Neural progenitor cell (in vitro differentiated cells): Measurements from ENCODE around the gene MYH7B. TPM values are rescaled to one million over a fixed set of nuclear protein-coding genes. Genes with fewer than 3 reads are reported as not detected.

Source experiments
- DNase-seq: peaks from one replicate; pipeline ENCODE4 v3.0.0-alpha.2; 2016; ENCODE audit warnings: low spot score
- H2AFZ ChIP-seq: fragments of 200-600 bp; sonication (generic); replicated peaks from 2 replicates; pipeline ENCODE4 v1.6.1; 2016; ENCODE audit warnings: antibody characterized with exemption
- H3F3A ChIP-seq: fragments of 200-600 bp; sonication (generic); 2 replicates; pipeline ENCODE4 v1.6.1; 2016; ENCODE audit warnings: antibody characterized with exemption, low read depth
- H3K27ac ChIP-seq: fragments of 200-600 bp; sonication (generic); 2 replicates; pipeline ENCODE4 v1.5.1; 2016; ENCODE audit warnings: mild to moderate bottlenecking
- H3K27me3 ChIP-seq: fragments of 200-600 bp; sonication (generic); 2 replicates; pipeline ENCODE4 v1.6.1; 2016; ENCODE audit warnings: mild to moderate bottlenecking, moderate library complexity
- H3K36me3 ChIP-seq: fragments of 200-600 bp; sonication (generic); 2 replicates; pipeline ENCODE4 v1.5.1; 2016
- H3K4me1 ChIP-seq: fragments of 200-600 bp; sonication (generic); 2 replicates; pipeline ENCODE4 v1.6.1; 2016; ENCODE audit warnings: mixed run types
- H3K4me2 ChIP-seq: fragments of 200-600 bp; sonication (generic); 2 replicates; pipeline ENCODE4 v1.6.1; 2016
- H3K4me3 ChIP-seq: fragments of 200-600 bp; sonication (generic); 2 replicates; pipeline ENCODE4 v1.5.1; 2016
- H3K79me2 ChIP-seq: fragments of 200-600 bp; sonication (generic); 2 replicates; pipeline ENCODE4 v1.6.1; 2016; ENCODE audit warnings: low read depth
- H3K9ac ChIP-seq: fragments of 200-600 bp; sonication (generic); 2 replicates; pipeline ENCODE4 v1.6.1; 2016
- H3K9me3 ChIP-seq: fragments of 200-600 bp; sonication (generic); 2 replicates; pipeline ENCODE4 v1.5.1; 2016; ENCODE audit warnings: low read depth
- H4K20me1 ChIP-seq: fragments of 200-600 bp; sonication (generic); 2 replicates; pipeline ENCODE4 v1.6.1; 2016; ENCODE audit warnings: low read depth
- H3K27ac Mint-ChIP-seq: 3 replicates; pipeline ENCODE4 v1.8.0; 2021; ENCODE audit warnings: mixed read lengths
- H3K27me3 Mint-ChIP-seq: 2 replicates; pipeline ENCODE4 v1.8.0; 2022; ENCODE audit warnings: low read depth, mild to moderate bottlenecking, inconsistent platforms, moderate library complexity, mixed read lengths; ENCODE audit not compliant: insufficient read depth
- H3K36me3 Mint-ChIP-seq: 3 replicates; pipeline ENCODE4 v1.8.0; 2021; ENCODE audit warnings: mixed read lengths
- H3K4me1 Mint-ChIP-seq: 3 replicates; pipeline ENCODE4 v1.8.0; 2021; ENCODE audit warnings: mixed read lengths
- H3K4me3 Mint-ChIP-seq: 3 replicates; pipeline ENCODE4 v1.8.0; 2021; ENCODE audit warnings: mild to moderate bottlenecking, moderate library complexity, mixed read lengths
- H3K9me3 Mint-ChIP-seq: 3 replicates; pipeline ENCODE4 v1.8.0; 2020; ENCODE audit warnings: mixed read lengths
- CTCF ChIP-seq: fragments of 200-600 bp; sonication (generic); IDR thresholded peaks from 2 replicates; pipeline ENCODE4 v1.5.1; 2017; ENCODE audit warnings: antibody characterized with exemption, mild to moderate bottlenecking
- EZH2 ChIP-seq: fragments of 200-600 bp; sonication (generic); IDR thresholded peaks from 2 replicates; pipeline ENCODE4 v1.6.1; 2017; ENCODE audit warnings: antibody characterized with exemption, mild to moderate bottlenecking, moderate library complexity
- EZH2phosphoT487 ChIP-seq: fragments of 200-600 bp; sonication (generic); IDR thresholded peaks from 2 replicates; pipeline ENCODE4 v1.6.1; 2017; ENCODE audit warnings: antibody characterized with exemption
- total RNA-seq: library from RNA; depleted of rRNA; stranded (reverse); fragments of >200 nt; gene quantifications from 2 replicates; pipeline ENCODE4 v1.2.3, GENCODE V29; 2015; ENCODE audit warnings: low replicate concordance

MYH7B gene
- total RNA-seq, 1 donor from 2014 or later, result not detected

- no peak overlapping the region for H3K27ac Mint-ChIP-seq
- DNase-seq, result no peak
- H3K4me3 Mint-ChIP-seq, result no peak overlapping the region
- no peaks in the 10 kb centered on the region for H3K9me3 ChIP-seq
- no peaks in the 10 kb centered on the region for H4K20me1 ChIP-seq
- H3K4me1 Mint-ChIP-seq, result peaks cover 42% of the 10 kb centered on the region
- H3K79me2 ChIP-seq, result peaks cover 11% of the 10 kb centered on the region
- no peaks in the 10 kb centered on the region for H3K9me3 Mint-ChIP-seq
- H3K27ac ChIP-seq, result no peak overlapping the region
- TF ChIP-seq EZH2, result no peak
- no peak for TF ChIP-seq CTCF
- no peak for TF ChIP-seq EZH2phosphoT487
- H3K27me3 ChIP-seq, result no peaks in the 10 kb centered on the region
- no peak overlapping the region for H3K9ac ChIP-seq
- H3K36me3 ChIP-seq, result no peaks in the 10 kb centered on the region
- no peak overlapping the region for H2AFZ ChIP-seq
- H3K27me3 Mint-ChIP-seq, result peaks cover 8% of the 10 kb centered on the region
- peaks cover 13% of the 10 kb centered on the region for H3K4me1 ChIP-seq
- no peak overlapping the region for H3K4me3 ChIP-seq
- H3K4me2 ChIP-seq, result no peak overlapping the region
- H3K36me3 Mint-ChIP-seq, result peaks cover 3% of the 10 kb centered on the region
- peaks cover 19% of the 10 kb centered on the region for H3F3A ChIP-seq
Observed at GRCh38 chr20:34951652-34952051, 4.0 kb upstream of the MYH7B start.

DNA sequence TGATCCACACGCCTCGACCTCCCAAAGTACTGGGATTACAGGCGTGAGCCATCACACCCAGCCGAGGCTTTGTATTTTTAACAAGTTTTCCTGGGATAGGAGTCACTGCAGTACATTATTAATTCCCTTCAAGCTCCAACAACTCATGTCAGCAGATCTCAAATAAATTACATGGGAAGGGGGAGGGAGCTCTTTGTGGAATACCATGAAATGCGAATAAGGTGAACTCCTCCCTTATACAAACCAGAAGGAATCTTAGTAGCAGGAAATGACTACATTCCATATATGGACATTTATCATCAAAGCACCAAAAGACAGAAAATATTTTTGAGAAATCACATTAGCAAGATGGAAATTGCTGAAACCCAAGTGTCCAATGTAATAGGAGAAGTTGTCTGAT lies 3.0 kb upstream of the MYH7B start:
- Histone ChIP-seq H3K4me2 (no peak overlapping the region), H3K9me3 (no peaks in the 10 kb centered on the region)
- no peak overlapping the region for H3K4me3 Mint-ChIP-seq

GRCh38 chr20:34953960-34954359 lies 1.7 kb upstream of the MYH7B start:
- no peak overlapping the region for H3K9ac ChIP-seq
- DNase-seq, result no peak
- no peak overlapping the region for H3K4me2 ChIP-seq
- no peak overlapping the region for H3K27ac ChIP-seq
- no peaks in the 10 kb centered on the region for H4K20me1 ChIP-seq
- H3K9me3 ChIP-seq, result no peaks in the 10 kb centered on the region
- Mint-ChIP-seq H3K9me3 (no peaks in the 10 kb centered on the region), H3K4me3 (peak overlapping the region; percentile 54), H3K36me3 (peaks cover 2% of the 10 kb centered on the region), H3K27me3 (peaks cover 10% of the 10 kb centered on the region), H3K4me1 (peaks cover 46% of the 10 kb centered on the region), H3K27ac (no peak overlapping the region)
- peaks cover 13% of the 10 kb centered on the region for H3K4me1 ChIP-seq
- peaks cover 20% of the 10 kb centered on the region for H3F3A ChIP-seq
- H3K79me2 ChIP-seq, result peaks cover 11% of the 10 kb centered on the region
- no peaks in the 10 kb centered on the region for H3K27me3 ChIP-seq
- H3K4me3 ChIP-seq, result no peak overlapping the region
- H2AFZ ChIP-seq, result no peak overlapping the region
- no peaks in the 10 kb centered on the region for H3K36me3 ChIP-seq
- TF ChIP-seq CTCF (no peak), EZH2 (no peak), EZH2phosphoT487 (no peak)

More for the DNA sequence above, 3.0 kb upstream of the MYH7B start:
- TF ChIP-seq EZH2, result no peak
- TF ChIP-seq EZH2phosphoT487, result no peak
- TF ChIP-seq CTCF, result no peak
- Histone ChIP-seq H3K79me2 (peaks cover 11% of the 10 kb centered on the region), H3K4me1 (peaks cover 13% of the 10 kb centered on the region), H3K27me3 (no peaks in the 10 kb centered on the region), H3K4me3 (no peak overlapping the region), H4K20me1 (no peaks in the 10 kb centered on the region), H3F3A (peaks cover 20% of the 10 kb centered on the region), H3K27ac (no peak overlapping the region), H3K36me3 (no peaks in the 10 kb centered on the region), H2AFZ (no peak overlapping the region), H3K9ac (no peak overlapping the region)
- Mint-ChIP-seq H3K36me3 (peaks cover 2% of the 10 kb centered on the region), H3K27me3 (peaks cover 8% of the 10 kb centered on the region), H3K9me3 (no peaks in the 10 kb centered on the region), H3K27ac (no peak overlapping the region), H3K4me1 (peaks cover 46% of the 10 kb centered on the region)
- DNase-seq, result no peak
